Stimulated activated CD8-positive, alpha-beta memory T cell treated with anti-CD3 and anti-CD28 coated beads, Interleukin-2, amount 100 ng/mL, for 1 hour (primary cell): ENCODE measurements around the gene NBAS.
"Not testable (repeated sequence)": the region's sequence is repeated elsewhere in the genome, so short reads cannot be mapped to it uniquely, and the experiment has no call there.

Source experiments
- DNase-seq, 2 donors: peaks; one replicate each; pipeline ENCODE4 v3.0.0-alpha.2; 2020; ENCODE audit warnings: low read depth in 2 of 2

The NBAS gene

DNA sequence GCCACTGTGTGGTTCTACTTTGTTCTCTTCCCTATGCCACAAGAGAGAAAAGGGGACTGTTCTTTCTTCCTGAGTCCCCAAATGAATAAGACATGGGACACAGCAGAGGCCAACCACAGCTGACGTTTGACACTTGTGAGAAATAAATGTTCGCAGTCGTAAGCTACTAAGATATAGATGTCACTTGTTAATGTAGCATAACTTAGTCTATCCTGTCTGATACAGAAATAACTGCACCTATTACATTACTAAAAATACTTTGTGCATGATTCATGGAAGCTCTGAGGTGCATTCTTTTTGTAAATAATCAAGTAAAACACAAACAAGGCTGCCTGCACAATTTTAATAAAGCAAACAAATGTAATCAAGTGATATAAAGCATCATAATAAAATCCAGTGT lies 148.8 kb downstream of the NBAS start:
- no peak for DNase-seq

DNA sequence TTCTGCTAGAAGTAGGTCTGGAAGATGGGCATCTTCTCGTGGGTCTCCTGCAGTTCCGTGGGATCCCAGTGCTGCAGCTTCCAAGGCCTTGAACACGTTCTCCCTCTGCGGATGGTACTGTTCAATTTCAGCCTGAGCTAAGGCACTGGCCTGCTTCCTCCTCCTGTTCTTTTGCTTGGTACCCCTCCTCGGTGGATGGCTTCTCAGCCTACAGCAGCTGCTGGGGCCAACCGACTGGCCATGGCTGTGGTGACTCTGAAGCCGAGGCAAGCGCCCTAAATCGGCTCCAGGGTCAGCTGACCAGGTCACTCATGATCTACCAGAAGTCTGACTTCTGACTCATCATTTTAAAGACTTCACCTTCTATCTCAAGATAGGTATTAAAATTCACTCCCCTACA lies 150.2 kb downstream of the NBAS start:
- DNase-seq, result no peak

DNA sequence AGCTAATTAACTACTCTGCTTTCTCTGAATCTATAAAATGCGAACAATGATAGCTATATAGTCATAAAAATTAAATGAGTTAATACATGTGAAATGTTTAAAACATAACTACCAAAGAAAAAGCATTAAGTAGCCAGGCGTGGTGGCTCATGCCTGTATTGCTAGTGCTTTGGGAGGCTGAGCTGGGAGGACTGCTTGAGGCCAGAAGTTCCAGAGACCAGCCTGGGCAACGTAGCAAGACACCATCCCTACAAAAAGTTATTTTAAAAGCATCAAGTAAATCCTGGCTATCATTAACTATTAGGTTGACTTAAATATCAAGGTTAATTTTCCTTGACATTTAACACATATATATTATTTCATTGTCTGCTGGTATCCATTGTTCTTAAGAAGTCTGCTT lies 152.4 kb downstream of the NBAS start:
- DNase-seq, result no peak

DNA sequence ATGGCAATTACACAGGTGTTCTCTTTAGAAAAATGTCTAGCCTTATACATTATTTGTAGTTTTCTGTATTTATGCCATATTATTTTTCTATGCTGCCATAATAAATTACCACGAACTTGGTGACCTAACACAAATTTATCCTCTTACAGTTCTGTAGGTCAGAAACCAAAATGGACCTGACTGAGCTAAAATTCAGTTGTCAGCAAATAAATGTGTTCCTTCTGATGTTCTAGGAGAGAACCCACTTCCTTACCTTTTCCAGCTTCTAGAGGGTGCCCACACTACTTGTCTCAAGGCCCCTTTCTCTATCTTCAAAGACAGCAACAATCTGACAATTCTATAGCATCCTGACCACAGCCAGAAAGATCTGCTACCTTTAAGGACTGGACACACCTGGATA lies 153.5 kb downstream of the NBAS start:
- DNase-seq, result no peak

DNA sequence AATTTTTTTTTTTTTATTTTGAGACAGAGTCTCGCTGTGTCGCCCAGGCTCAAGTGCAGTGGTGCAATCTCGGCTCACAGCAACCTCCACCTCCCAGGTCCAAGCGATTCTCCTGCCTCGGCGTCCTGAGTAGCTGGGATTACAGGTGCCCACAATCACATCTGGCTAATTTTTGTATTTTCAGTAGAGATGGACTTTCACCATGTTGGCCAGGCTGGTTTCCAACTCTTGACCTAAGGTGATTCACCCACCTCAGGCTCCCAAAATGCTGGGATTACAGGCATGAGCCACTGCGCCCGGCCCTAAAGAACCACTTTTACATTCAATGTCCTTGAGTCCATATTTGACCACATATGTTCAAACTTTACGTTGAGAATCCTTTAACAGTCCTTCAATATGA lies 156.6 kb downstream of the NBAS start:
- not testable (repeated sequence) for DNase-seq

DNA sequence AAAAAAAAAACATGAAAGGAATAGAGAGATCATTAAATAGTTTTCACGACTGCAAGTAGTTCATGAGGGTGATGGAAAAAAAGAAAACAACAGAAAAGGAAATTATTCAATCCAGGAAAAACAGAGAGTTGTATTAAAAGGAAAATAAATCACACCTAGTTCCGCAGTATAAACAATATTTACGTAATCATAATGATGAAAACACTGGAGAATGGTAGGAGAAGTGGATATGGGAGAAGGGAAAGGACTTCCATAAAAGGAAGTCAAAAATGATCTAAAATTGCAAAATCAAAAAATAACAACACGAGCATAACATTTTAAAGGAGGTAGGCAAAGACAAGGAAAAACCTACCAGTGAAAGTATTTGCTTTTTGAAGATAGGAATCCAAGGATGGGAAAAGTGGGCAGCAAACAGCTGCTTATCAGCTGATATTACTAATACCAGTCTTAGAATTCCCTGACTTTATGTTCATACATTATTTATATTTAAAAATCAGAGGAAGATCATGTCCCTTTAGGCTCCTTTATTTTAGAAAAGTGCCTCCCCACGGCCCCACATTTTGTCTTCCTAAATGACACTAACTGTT lies 160.8 kb downstream of the NBAS start:
- no peak for DNase-seq

DNA sequence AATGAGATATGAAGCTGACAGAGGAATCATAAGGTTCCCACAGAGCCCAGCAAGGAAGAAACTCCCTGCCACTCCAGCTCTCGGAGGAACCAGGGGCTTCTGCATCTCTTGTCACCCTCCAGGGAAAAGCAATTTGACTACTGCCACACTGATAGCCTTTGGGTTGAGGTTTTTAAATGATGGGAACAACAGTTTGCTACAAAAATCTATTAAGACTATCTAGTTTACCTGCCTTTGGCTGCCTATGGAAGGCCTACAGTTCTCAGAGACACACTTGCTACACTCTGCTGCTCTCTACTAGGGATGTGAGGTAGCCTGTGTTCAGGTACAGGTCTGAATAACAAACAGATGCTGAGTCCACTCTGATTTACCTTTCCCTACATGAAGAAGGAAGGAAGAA lies 161.9 kb downstream of the NBAS start:
- no peak for DNase-seq

DNA sequence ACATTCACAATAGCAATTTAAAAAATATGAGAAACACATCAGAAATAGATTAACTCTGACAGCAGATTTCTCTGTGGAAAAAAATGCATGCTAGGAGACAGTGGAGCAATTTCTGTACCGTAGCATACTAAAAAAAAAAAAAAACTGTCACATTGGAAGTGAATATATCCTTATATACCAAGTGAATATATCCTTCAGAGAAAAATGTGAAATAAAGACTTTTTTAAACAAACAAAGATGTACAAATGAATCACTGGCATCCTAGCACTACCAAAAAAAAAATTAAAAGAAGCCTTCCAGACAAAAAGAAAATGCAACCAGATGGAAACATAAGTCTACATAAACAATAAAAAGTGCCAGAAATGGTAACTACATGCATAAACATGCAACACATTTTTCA lies 169.4 kb downstream of the NBAS start:
- DNase-seq, result no peak

DNA sequence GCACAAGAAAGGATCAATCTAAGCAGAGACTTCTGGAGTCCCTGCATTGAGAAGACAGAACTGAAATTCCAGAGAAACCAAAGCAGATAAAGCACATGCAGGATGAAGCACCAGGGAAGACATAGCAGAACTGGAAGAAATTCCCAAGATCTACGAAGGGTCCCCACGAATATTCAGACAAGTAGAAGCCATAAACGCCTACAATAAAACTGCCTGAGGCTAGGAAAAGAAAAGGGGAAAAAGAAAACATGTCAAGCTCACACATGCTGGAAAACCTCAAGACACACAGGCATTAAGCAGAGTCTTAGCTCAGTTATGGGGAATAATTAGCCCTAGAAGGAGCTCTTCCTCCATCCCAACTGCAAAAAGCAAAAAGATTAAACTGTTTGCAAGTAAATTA lies 171.2 kb downstream of the NBAS start:
- DNase-seq, result no peak

DNA sequence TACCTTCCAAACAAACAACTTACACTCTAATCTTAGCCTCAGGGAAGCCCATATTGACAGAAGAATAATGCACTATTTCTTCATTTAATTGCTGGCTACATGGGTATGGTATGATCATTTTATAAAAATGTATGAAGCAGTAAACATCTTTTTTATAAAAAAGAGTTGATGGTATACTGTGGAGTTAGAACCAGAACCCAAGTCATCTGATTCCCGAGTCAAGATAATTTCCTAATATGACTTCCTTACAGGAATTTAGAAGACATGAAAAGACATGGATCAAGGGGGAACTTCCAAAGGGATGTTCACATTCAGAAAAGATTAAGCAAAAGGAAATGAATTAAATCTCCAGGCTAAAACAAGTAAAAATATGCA lies 171.8 kb downstream of the NBAS start:
- DNase-seq, result no peak

DNA sequence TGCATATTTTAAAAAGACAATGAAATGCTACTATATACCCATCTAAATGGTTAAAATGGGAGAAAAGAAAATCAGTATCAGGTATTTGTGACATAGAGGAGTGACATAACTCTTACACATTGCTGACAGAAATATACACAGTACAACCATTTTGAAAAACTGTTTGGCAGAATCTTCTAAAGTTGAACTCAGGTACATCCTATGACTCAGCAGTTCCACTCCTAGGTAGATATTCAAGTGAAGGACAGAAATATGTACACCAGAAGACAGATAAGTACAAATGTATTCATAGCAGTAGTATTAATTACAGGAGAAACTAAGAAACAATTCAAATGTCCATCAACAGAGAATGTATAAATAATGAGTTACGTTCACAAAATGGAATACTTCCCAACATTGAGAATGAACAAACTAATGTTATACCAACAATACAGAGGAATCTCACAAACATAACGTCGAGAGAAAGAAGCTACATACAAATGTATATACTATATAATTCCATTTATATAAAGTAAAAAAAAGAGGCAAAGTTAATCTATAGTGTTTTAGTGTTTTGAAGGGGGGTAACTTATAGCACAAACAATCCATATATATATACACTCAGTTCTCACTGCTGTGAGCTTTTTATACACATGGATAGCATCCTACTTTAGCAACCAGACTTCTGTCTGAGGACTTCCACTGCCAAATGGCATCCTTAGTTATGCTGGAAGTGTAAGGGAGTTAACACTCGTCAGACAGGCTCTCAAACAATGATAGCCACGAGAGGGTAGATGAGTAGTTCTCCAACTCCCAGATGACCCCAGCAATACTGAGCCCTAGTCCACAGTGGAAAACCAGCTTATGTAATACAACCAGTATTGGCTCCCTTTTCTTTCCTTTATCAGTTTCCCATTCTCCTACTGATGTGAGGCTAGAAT lies 172.5 kb downstream of the NBAS start:
- no peak for DNase-seq

DNA sequence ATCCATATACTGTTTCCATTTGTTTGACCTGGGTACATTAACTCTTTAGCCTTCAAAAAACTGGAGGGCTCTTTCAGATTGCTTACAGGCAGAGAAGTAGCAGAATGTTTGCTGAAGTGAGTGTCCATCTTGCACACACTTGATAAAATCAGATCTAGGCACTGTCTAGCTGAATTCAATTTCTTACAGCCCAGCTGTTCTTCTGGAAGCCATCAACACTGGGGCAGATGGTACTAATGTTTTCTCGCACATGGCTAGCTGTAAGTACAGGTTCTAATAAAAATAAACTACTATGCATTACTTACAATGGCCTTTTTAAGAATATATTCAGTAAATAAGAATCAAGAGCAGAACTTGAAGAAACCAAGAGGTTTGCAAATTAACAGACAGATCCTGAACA lies 175.9 kb downstream of the NBAS start:
- no peak for DNase-seq

DNA sequence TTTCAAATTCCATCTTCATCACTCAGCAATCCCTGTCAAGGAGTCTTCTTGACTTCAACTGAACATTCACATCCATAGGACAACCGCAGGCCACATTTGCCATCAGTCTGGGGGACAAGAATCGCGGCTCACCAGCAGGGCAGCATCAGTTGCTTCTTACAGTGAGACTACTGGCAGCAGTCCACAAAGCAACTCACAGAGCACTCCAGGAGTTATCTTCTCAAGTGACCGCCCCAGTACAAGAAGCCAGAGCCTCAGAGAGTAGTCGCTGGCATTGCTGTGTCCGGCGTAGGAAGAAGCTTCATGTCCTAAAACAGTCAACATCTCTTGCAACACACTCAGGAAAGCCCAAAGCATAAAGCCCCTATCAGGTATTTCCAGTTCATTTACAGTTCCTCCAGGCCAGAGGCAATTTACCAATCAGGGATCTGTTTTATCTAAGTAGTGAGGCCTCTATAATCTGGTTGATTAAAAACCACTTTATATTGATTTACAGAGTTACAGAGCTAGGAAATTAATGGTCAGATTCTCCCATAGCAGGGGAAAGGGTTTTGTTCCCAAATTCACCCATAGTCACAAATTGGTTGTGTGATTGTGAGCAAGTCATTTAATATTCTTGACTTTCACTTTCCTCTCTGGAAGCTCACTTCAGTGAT lies 177.3 kb downstream of the NBAS start:
- DNase-seq, result no peak

DNA sequence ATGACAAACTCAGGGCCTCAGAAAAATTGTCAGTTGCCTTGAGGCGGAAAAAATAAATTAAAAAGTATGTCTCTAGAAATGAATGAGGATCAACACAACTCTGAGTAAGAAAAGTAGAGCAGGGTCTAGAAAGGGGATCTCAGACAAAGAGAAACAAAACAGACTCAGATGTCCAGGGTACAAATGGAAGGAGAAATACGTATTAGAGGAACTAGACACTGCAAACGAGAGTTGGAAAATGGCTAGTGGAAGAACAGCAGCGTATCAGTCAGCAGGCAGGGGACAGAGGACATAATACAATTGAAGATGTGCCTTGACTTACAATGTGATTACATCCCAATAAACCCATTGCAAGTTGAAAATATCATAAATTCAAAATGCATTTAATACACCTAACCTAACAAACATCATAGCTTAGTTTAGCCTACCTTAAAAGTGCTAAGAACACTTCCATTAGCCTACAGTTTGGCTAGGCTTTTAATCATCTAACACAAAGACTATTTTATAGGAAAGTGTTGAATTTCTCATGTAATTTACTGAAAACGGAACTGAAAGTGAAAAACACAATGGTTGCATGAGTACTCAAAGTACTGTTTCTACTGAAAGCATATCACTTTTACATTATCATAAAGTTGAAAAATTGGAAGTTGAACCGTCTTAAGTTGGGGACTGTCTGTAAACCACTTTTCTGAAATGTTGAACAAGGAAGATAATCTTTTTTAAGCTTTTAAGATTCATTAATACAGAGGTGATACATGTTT lies 182.8 kb downstream of the NBAS start:
- DNase-seq, result no peak

DNA sequence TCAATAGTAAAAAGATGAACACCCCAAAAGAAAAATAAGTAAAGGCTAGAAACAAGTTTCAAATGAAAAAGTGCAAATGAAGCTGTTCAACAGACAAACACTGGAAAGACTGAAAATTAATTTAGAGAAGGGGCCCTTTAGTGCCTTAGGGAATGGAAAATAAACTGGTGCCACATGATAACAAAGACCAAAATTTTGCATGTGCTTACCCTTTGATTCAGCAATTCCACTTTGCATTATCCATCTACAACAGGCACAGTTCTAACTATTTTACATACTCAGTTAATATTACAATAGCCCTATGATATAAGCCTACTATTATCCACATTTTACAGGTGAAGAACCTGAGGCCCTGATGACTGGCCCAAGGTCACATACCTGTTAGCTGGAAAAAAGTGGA lies 183.9 kb downstream of the NBAS start:
- no peak for DNase-seq

DNA sequence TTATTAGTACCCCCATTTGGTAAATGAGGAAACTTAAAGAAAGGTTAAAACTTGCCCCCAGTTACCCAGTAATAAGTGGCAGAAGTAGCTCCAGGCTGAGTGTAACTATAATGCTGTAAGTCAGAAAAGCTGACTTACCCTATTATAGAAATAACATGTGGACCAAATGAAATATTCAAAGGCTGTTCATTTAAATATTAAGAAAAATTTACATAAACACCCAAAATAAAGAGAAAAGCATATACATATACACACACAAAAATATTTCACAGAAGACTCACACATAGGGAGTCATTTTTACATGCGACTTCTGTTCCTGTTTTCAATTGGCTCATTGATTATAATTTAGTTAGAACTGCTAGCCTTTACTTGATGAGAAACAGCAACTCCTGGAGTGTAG lies 189.1 kb downstream of the NBAS start:
- no peak for DNase-seq

DNA sequence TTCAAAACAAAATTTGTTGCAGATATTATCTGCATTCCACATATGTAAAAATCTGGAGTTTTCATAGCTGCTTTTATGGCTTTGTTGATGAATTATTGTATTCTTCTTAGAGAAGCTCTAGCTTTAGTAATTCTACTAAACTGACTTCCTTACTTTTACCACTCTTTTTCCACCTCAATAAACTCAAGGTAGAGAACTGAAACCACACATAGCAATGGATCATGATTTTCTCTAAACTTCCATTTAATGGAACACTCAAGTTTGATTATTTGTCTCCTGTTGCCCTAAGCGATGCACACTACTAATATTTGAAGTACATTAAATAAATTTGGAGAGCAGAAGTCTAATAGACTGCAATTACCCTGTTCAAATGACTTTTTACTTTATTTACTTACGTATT lies 192.0 kb downstream of the NBAS start:
- no peak for DNase-seq

DNA sequence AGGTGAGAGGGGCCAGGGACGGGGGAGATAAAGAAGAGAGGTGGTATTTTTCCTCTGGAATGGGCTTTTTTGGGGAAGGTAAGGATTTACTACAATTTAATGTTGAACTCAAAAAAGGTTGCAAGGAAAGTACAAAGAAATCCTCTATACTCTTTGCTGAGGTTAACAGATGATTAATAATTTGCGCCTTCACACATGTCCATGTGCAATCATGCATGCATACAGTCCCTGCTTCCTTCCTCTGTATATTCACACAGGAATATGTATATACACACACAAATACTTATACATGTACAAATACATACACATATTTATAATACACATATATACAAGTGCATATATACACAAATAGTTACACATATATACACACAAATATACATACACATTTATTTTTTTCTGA lies 193.4 kb downstream of the NBAS start:
- no peak for DNase-seq

DNA sequence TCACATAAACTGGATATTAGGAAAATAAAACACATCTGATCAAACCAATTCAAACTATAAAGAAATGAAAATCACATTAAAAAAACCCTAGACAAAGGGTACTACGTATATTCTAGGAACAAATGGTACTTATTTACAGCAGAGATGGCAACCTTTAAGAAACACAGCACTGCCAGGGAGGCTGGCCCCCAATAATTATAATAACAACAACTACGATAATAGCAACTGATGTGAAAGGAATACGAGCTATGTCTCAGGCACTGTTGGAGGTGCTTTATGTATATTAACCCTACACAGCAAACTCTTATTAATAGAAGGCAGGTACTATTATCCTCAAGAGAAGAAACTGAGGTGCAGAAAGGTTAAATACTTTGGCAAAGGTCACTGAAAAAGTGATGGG lies 193.9 kb downstream of the NBAS start:
- no peak for DNase-seq

DNA sequence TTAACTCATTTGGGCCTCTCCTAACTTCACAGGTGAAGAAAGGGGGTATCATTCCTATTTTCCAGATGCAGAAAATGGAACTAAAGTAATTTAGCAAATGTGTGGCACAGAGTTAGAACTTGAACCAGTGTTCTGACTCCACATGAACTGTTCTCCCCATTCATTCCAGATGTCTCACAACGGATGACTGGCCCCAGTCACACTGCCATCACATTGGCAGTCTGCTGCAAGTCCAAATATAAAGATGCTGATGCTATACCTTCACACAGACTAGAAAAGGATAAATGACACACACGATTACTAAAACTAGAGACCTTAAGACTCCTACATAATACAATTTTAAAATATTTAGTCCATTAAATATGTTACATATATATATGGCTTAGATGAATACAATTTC lies 195.7 kb downstream of the NBAS start:
- DNase-seq, result no peak

DNA sequence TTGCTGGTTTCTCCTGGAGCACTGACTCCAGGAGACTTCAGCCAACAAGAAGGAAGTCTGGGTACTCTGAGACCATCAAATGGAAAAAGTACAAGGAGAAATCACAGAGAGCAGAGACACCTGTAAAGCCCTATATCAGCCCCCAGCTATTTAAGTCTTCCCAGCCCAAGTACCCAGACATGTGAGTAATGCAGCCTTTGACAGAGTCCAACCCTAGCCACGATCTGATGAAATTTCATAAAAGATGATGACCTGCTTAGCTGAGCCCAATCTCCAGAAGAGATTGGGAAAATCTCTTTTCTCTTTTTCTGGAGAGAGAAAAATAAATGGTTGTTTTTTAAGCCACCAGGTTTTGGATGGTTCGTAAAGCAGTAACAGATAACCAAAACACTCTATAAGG lies 196.6 kb downstream of the NBAS start:
- DNase-seq, result no peak

DNA sequence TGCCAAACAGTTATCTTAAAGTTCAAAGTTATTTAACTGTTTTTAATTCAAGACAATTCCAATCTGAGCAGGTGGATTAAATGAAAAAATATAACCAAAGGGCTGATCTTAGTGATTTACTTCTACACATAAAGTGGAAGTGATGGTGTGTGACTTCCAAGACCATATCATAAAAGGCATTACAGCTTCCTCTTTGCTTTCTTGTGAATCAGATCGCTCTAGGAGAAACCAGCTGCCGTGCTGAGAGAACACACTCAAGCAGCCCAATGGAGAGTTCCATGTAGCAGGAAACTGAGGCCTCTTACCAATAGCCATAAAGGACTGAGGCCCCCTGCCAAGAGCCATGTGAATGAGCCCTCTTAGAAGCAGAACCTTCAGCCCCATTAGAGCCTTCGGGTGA lies 197.4 kb downstream of the NBAS start:
- no peak for DNase-seq
